Ishikawa (cell line): Measurements from ENCODE around the gene SLC11A1.

Experiments
- CEBPB ChIP-seq: IDR thresholded peaks from 2 replicates; pipeline ENCODE4 v1.6.1; 2012
- CREB1 ChIP-seq: IDR thresholded peaks from 2 replicates; pipeline ENCODE4 v1.6.1; 2012; ENCODE audit warnings: low read depth
- EGR1 ChIP-seq: IDR thresholded peaks from 2 replicates; pipeline ENCODE4 v1.6.1; 2012
- EP300 ChIP-seq: IDR thresholded peaks from 2 replicates; pipeline ENCODE4 v1.6.1; 2012; ENCODE audit warnings: borderline replicate concordance
- FOXM1 ChIP-seq: IDR thresholded peaks from 2 replicates; pipeline ENCODE4 v1.6.1; 2012; ENCODE audit warnings: low read depth, borderline replicate concordance
- NFIC ChIP-seq: IDR thresholded peaks from 2 replicates; pipeline ENCODE4 v1.6.1; 2012
- RAD21 ChIP-seq: IDR thresholded peaks from 2 replicates; pipeline ENCODE4 v1.6.1; 2012; ENCODE audit warnings: low read depth
- TAF1 ChIP-seq: IDR thresholded peaks from 2 replicates; pipeline ENCODE4 v1.6.1; 2012; ENCODE audit warnings: low read depth, mild to moderate bottlenecking
- TCF12 ChIP-seq: IDR thresholded peaks from 2 replicates; pipeline ENCODE4 v1.6.1; 2012; ENCODE audit warnings: low read depth
- TEAD4 ChIP-seq: IDR thresholded peaks from 2 replicates; pipeline ENCODE4 v1.6.1; 2012
- YY1 ChIP-seq: IDR thresholded peaks from 2 replicates; pipeline ENCODE4 v1.6.1; 2012; ENCODE audit warnings: low read depth
- ZBTB7A ChIP-seq: IDR thresholded peaks from 2 replicates; pipeline ENCODE4 v1.6.1; 2012; ENCODE audit warnings: low read depth
- TF ChIP-seq, protein P1 (sequence below): IDR thresholded peaks from 2 replicates; pipeline ENCODE4 v1.6.1; 2012; ENCODE audit warnings: low read depth, mild to moderate bottlenecking
- TF ChIP-seq, protein P2 (sequence below): IDR thresholded peaks from 2 replicates; pipeline ENCODE4 v1.6.1; 2012
- TF ChIP-seq, protein P3 (sequence below): IDR thresholded peaks from 2 replicates; pipeline ENCODE4 v1.6.1; 2012

SLC11A1 gene

DNA sequence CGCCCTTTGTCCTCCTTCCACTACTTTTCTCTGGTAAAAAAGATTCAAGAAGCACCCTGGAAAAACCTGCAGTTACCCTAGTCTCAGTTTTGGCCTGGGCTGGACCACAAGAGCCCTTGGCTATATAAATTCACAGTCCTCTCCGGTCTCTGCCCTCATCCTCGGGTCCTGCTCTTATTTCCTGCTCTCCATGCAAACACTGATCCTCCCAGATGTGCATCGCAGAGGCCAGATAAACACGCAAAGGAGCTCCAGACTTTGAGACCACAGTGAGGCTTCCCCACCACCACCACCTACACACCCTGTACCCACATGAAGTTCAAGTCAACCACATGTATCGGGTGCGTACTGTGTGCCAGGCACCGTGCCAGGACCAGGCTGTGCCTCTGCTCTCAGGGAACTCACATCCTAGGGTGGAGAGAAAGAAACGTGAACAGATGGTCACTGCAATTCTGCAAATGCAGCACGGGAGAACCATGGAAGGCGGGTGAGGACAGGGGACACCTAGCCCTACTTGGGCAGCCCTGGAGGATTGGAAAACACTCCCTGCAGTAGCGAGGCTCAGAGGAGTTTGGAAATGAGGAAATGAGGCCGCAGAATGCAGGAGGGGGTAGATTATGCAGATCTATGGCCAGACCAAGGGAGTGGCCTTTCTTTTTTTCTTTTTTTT lies 25.0 kb downstream of the SLC11A1 start:
- TF ChIP-seq CEBPB (no peak), TAF1 (no peak), TEAD4 (no peak), TCF12 (no peak), EP300 (no peak), EGR1 (no peak), ZBTB7A (no peak; the same call in 1 of the 2 replicates), CREB1 (no peak), YY1 (no peak), RAD21 (no peak), NFIC (peak; percentile 50)
- TF ChIP-seq, protein P1, sequence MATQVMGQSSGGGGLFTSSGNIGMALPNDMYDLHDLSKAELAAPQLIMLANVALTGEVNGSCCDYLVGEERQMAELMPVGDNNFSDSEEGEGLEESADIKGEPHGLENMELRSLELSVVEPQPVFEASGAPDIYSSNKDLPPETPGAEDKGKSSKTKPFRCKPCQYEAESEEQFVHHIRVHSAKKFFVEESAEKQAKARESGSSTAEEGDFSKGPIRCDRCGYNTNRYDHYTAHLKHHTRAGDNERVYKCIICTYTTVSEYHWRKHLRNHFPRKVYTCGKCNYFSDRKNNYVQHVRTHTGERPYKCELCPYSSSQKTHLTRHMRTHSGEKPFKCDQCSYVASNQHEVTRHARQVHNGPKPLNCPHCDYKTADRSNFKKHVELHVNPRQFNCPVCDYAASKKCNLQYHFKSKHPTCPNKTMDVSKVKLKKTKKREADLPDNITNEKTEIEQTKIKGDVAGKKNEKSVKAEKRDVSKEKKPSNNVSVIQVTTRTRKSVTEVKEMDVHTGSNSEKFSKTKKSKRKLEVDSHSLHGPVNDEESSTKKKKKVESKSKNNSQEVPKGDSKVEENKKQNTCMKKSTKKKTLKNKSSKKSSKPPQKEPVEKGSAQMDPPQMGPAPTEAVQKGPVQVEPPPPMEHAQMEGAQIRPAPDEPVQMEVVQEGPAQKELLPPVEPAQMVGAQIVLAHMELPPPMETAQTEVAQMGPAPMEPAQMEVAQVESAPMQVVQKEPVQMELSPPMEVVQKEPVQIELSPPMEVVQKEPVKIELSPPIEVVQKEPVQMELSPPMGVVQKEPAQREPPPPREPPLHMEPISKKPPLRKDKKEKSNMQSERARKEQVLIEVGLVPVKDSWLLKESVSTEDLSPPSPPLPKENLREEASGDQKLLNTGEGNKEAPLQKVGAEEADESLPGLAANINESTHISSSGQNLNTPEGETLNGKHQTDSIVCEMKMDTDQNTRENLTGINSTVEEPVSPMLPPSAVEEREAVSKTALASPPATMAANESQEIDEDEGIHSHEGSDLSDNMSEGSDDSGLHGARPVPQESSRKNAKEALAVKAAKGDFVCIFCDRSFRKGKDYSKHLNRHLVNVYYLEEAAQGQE = no peak
- TF ChIP-seq, protein P2, sequence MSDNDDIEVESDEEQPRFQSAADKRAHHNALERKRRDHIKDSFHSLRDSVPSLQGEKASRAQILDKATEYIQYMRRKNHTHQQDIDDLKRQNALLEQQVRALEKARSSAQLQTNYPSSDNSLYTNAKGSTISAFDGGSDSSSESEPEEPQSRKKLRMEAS = peak; percentile 51
- TF ChIP-seq, protein P3, sequence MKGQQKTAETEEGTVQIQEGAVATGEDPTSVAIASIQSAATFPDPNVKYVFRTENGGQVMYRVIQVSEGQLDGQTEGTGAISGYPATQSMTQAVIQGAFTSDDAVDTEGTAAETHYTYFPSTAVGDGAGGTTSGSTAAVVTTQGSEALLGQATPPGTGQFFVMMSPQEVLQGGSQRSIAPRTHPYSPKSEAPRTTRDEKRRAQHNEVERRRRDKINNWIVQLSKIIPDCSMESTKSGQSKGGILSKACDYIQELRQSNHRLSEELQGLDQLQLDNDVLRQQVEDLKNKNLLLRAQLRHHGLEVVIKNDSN = no peak

DNA sequence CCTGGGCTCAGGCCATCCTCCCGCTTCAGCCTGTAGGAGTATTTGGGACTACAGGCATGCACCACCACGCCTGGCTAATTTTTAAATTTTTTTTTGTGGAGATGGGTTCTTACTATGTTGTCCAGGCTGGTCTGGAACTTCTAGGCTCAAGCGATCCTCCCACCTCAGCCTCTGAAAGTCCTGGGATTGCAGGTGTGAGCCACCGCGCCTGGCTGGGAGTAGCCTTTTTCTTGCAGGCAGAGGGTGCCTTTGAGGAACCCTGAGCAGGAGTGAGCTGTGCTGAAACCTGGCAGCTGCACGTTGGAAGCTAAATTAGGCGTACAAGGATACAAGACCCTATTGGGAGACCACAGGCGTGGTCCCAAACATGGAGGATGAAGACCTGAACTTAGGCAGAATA lies 25.6 kb downstream of the SLC11A1 start:
- TF ChIP-seq, protein P3 = no peak
- TF ChIP-seq CREB1 (no peak), EGR1 (no peak), EP300 (no peak), CEBPB (no peak), TEAD4 (no peak)
- TF ChIP-seq, protein P2 = no peak

DNA sequence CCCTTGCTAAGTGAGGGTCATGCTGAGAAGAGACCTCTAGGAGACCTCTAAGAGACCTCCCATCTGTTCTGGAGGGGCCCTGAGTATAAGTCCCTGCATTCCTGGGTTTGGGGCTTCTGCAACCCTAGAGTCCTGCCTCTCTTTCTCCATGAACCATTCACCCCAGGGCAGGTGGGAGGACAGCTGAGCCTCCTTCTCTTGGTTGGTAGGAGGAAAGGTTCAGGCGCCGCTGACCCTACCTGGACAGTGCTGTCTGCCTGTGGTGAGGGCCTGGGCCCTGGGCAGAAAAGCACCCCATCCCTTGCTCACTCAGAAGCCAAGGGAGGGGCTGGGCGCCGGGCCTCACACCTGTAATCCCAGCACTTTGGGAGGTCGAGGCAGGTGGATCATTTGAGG lies 36.2 kb downstream of the SLC11A1 start:
- no peak for TF ChIP-seq ZBTB7A
- no peak for TF ChIP-seq NFIC
- TF ChIP-seq EGR1 = no peak

DNA sequence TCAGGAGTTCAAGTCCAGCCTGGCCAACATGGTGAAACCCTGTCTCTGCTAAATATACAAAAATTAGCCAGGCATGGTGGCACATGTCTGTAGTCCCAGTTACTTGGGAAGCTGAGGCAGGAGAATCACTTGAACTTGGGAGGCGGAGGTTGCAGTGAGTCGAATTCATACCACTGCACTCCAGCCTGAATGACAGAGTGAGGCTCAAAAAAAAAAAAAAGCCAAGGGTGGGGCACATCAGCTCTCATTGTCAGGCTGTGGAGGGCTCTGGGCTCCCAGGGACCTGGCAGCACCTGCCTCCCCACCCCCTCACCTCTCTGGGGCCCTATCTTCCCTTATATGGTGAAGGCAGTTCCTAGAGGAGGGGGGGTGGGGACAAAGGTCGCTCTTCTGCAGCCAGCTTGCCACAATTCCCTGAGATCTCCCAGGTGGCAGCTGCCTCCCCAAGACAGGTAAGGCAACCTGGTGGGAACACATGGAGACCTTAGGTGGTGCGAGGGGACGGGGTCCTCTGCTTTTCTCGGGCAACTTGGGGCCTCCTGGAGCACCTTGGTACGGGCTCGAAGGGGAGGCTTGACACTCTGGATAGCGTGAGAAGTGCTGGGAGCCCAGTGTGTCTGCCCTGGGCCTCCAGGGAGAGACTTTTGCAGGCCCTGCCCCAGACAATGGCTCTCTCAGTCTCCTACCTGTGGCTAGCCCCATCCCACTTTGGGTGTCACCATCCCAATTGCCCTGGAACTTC lies 36.8 kb downstream of the SLC11A1 start, which contains the start of gene VIL1:
Gene VIL1 (plus strand): TSS at position 407 of the 742 bp plus-strand sequence. CDS start 4,656 bp downstream, outside the sequence.
- TF ChIP-seq RAD21 (no peak), FOXM1 (no peak), CEBPB (no peak), YY1 (no peak), TAF1 (no peak), ZBTB7A (no peak), EP300 (no peak)
- TF ChIP-seq, protein P1 = no peak
- TF ChIP-seq, protein P3 = no peak

DNA sequence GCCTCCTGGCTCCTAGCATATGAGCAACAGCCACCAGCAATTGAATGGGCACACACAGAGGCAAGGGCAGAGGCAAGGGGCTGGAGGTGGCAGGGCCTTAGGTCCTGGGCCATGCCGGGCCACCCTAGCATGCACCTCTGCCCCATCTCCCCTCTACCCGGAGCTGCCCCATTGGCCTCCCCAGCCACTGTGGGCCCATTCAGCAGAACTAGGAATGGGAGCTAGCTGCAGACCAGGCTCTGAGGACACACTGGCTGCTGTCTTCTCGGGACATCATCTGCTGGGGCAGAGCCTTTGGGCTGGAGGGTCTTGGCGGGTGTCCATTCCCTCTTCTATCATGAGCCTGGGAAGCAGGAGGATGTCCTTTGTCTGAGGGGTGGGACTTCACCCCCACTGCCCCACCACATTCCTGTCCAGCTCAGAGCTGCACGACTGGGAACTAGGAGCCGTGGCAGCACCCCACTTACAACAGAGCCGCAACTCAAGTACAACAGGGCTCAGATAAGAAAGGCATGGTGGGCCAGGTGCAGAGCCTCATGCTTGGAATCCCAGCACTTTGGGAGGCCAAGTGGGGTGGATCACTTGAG lies 37.6 kb downstream of the SLC11A1 start:
- TF ChIP-seq, protein P3 = no peak
- TF ChIP-seq NFIC (no peak), RAD21 (no peak), FOXM1 (no peak), EGR1 (no peak), YY1 (no peak), TCF12 (no peak), ZBTB7A (no peak), TAF1 (no peak), CREB1 (no peak), CEBPB (no peak), TEAD4 (no peak), EP300 (no peak)
- TF ChIP-seq, protein P1 = no peak
- TF ChIP-seq, protein P2 = no peak
